Stimulated activated CD4-positive, alpha-beta T cell treated with anti-CD3 and anti-CD28 coated beads, Interleukin-2, amount 100 ng/mL, for 4 hours (primary cell): ENCODE measurements around the gene IGSF11.
"Not testable (repeated sequence)": the region's sequence is repeated elsewhere in the genome, so short reads cannot be mapped to it uniquely, and the experiment has no call there.

Experiments used
- DNase-seq: peaks from one replicate; pipeline ENCODE4 v3.0.0-alpha.2; 2020; ENCODE audit warnings: low read depth

The IGSF11 gene

GRCh38 chr3:118990823-118991560 is 43.7 kb downstream of the IGSF11 start:
- DNase-seq = no peak

GRCh38 chr3:118988198-118989130 is 46.2 kb downstream of the IGSF11 start:
- DNase-seq = no peak

- DNase-seq = no peak
Measured at GRCh38 chr3:118987477-118987876, 47.2 kb downstream of the IGSF11 start.

DNA sequence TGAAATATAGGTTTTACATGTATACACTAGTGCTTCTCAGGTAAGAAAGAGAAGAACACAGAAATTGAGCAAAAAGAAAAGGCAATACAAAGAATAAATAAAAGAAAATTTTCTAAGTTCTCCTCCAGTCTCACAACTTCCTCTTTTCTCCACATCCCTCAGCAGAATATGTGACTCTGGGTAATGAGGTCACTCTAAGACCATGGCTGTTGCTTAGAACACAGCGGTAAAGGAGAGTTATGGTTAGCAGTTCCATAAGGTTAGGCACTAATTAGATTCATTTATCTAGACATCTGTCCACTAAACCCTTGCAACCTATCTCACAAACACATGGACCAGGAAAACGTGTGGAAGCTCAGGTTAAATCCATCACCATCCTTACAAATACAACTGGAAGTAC is 47.9 kb downstream of the IGSF11 start:
- DNase-seq = no peak

DNA sequence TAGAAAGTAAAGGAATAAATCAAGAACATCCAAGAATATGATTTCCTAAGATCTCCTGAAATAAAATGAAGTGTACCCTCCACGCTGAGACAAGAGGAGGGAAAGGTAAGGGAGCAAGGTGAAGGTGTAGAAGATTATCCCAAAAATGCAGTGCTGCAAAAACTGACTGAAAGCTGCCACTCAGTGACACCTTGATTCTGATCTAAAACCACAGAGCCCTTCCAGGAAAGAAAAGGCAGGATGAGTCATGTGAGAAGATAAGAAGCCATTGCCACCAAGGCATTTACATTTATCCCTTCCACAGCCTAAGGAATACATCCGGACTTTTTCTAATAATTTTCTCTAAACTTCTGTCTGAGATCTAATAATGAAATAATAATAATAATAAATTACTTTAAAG is 49.9 kb downstream of the IGSF11 start:
- no peak for DNase-seq

GRCh38 chr3:118981494-118982134 is 53.0 kb downstream of the IGSF11 start:
- DNase-seq = no peak

GRCh38 chr3:118980832-118981231 is 53.8 kb downstream of the IGSF11 start:
- DNase-seq = no peak

DNA sequence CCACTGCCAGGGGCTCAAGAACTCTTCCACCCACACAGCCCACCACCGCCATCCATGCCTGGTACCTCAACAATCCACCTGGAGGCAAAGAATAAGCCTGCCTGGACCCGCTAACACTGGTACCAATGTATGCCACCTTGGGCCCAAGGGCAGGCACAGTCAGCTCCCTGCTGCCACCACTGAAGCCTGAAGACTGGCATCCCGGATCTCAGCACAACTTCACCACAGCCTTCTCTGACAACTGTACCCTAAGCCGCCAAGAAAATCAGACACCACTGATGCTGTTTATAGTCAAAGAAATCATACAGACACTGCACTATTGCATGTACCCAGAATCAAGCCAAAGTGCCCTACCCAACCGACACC is 56.3 kb downstream of the IGSF11 start:
- no peak for DNase-seq

DNA sequence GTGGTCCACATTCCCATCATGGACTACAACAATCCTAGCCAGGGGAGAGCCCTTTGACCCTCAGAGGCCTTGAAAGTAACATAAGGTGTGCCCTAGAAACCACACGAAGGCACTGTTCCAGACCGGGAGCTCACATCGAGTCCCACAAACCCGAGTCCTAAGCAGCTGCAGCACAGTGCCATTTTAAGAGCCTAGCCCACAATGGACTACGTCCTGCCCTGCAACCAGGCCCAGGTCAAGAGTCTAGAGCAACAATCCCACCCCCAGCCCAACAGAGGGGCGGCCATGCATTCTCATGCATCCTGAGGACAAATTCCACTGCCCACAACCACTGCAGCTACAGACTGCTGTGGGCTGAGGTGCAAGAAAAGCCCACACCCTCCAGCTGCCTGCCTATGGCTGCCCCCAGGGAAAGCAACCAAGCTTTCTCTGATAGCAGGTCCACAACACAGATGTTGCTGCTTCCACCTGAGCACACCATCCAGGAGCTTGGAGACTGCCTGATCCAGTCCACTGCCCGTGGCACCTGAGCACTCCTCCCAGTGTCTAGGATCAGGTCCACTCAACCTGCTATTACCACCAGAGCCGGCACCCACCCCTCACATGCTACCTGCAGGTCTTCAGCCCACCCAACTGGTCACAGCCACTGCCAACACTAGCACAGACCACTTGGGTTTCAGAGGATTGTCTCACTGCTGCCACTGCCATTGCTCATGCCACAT is 56.8 kb downstream of the IGSF11 start:
- no peak for DNase-seq

DNA sequence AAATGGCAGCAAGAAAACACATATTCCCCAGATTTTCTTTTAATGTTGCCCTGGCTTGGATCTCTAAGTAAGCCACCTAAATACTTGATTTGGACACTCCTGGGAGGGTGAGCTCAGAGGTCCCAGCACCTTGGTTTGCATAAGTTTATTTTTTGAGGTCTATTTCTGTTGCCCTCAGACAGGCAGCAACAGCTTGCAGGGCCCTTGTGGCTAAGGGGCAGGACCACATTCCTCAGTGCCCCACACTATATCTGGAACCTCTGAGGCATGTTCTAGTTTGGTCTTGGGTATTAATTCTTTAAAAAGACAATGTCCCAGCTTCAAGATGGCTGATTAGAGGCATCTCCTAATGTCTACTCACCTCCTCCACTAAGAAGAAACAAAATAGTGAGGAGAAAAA is 57.5 kb downstream of the IGSF11 start:
- DNase-seq = no peak

DNA sequence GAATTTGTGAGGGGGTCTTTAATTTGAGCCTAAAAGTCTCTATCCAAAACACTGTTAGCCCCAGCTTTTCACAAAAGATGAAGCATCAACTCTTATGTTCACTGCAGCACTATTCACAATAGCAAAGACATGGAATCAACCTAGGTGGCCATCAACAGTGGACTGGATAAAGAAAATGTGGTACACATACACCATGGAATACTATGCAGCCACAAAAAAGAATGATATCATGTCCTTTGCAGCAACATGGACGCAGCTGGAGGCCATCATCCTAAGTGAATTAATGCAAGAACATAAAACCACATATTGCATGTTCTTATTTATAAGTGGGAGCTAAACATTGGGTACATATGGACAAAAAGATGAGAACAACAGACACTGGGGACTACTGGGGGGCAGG is 59.2 kb downstream of the IGSF11 start:
- not testable (repeated sequence) for DNase-seq

GRCh38 chr3:118974356-118975097 is 60.1 kb downstream of the IGSF11 start:
- no peak for DNase-seq

DNA sequence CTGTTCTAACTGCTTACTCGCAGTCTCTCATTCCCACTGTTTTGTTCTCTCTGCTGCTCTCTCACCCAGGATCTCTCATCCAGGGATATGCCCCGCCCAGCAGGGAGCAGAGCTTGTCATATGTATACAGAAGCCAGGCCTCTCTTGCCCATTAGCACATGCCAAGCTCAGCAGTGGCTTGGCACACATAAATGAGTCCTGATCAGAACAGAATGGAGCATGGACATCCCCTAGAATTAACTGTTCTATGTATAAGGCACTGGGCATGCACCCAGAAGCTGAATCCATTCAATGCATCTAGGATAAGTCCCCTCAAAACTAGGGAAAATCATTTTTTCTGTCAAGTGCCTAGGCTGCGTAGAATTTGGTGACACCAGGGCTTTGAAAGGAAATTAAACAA is 61.6 kb downstream of the IGSF11 start:
- DNase-seq = no peak

- DNase-seq = no peak
Measured at GRCh38 chr3:118970819-118971218, 63.8 kb downstream of the IGSF11 start.

DNA sequence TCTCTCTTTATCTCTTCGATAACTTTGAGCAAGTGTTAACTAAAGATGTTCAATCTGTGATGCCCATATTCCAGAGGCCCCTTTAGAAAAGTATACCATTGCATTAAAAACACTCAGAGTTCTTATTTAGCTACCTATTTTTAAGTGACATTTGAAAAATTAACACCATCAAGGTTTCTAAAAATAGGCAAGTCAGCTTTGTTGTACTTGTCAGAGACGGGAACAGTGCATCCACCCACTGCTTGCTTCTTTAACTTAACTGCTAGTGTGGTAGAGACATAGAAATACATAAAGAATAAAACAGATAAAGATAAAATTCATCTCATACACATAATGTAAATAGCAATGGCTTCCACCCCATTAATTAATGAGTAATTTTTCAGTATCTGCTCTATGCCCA is 66.0 kb downstream of the IGSF11 start:
- DNase-seq = no peak

DNA sequence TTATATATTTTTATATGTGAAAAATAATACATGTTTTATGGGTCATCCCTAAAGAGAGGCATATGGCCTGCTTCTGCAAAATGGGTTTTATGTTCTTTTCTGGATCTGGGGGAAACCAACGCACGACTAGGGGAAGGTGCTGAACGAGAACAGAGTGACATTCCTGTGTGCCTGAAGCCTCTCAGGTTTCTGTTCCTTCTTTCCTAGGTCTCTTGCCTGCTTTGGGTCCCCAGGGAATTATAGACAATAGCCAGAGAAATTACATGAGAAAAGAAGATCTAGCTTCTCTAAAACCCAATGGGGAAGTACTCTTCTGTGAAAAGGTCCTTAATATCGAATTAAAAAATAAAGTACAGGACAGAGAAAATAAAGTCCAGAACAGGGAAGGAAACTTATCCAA is 66.5 kb downstream of the IGSF11 start:
- no peak for DNase-seq

- no peak for DNase-seq
Measured at GRCh38 chr3:118966700-118967099, 67.9 kb downstream of the IGSF11 start.

DNA sequence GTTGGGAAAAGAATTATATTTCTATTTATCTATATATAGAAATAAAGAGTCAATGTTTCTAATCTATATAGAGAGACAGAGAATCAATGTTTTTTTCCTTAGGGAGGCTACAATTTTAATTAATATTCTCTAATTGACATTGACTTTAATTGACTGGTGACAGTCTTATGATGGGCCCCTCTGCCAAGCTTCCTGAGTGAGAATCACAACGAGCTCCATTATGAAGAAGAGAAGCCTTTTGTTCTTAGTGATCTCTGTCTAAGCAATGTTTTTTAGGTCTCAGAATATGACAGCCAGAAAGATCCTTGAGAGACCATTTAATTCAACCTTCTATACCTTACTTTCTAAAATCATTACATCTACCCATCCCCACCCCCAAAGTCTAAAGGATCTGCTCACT is 70.9 kb downstream of the IGSF11 start:
- no peak for DNase-seq

DNA sequence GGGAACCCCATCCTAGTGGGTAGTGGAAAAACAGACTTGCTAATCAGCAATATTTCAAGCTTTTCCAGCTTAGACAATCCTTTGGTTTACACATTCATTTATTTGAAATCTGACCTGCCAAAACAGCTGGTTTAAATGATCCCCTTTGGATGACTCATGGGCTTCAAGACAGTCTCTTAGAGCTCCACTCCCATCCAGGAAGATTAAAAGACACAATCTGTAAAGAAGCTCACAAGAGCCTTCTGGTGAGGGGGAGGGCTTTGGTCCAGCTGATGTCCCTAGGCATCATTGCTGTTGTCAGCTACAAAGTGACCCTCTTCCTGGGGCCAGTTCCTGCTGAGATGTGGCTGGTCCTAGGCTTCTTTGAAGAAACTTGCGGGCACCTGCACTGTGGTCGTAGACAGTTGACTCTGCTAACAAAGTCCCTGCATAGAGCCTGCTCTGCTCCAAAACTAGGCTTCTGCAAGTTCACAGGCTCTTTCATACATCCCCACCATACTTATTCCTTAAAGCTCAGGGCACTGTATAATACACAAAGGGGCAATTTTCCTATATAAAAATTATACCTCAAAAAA is 73.7 kb downstream of the IGSF11 start:
- DNase-seq = no peak

DNA sequence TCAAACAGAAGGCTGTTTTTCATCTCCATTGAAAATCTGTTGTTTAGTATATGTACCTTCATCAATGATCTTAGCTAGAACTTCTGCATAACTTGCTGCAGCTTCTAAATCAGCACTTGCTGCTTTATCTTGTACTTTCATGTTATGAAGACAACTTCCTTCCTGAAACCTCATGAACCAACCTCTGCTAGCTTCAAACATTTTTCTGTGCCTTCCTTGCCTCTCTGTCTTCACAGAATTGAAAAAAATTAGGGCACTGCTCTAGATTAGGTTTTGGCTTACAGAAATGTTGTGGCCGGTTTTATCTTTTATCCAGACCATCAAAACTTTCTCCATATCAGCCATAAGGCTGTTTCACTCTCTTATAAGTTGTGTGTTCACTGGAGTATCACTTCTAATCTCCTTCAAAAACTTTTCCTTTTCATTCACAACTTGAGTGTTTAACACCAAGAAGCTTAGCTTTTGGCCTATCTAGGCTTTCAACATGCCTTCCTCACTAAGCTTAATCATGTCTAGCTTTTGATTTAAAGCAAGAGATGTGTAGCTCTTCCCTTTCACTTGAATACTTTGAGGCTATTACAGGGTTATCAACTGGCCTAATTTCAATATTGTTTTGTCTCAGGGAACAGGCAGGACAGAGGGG is 78.6 kb downstream of the IGSF11 start:
- no peak for DNase-seq

DNA sequence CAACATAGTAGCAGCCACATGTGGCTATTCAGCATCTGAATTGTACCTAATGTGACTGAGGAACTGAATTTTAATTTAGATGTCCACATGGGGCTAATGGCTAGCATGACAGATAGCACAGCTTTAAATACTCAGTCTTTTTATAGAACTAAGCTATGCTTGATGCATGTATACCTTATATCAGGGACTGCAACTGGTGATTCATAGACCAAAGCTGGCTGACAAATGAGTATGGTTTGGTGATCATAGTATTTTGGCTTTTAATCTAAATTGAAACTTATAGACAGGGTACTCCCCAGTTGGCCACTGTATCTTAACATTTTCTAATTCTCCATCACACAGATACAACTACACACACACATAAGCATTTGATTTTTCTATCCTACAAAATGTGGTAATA is 83.6 kb downstream of the IGSF11 start:
- no peak for DNase-seq
